Lower leg skin (tissue), 3 donors: ENCODE data around the gene EXD1.

Source experiments
- CTCF ChIP-seq, 3 donors: fragments of 450-650 bp; IDR thresholded peaks; one replicate each; pipeline ENCODE4 v1.5.1; 2016; ENCODE audit warnings: antibody characterized with exemption in 3 of 3, mild to moderate bottlenecking in 3 of 3, moderate library complexity in 2 of 3
- POLR2A ChIP-seq, 2 donors: fragments of 450-650 bp; IDR thresholded peaks; one replicate each; pipeline ENCODE4 v1.6.1; 2016 to 2017; ENCODE audit warnings: antibody characterized with exemption in 2 of 2, mild to moderate bottlenecking in 1 of 2, moderate library complexity in 1 of 2

- TF ChIP-seq POLR2A (IDR thresholded peaks at IDR 0.05) (no peak), CTCF (IDR thresholded peaks at IDR 0.05) (no peak)
Measured at GRCh38 chr15:41169086-41169485, 61.5 kb downstream of the EXD1 start.
